HG03139 (cell line): ENCODE measurements around the gene KHDRBS2.

Source experiments
- ATAC-seq: cut with Tn5 transposase; IDR thresholded peaks from one replicate; pipeline ENCODE4 v1.9.1; 2021; ENCODE audit not compliant: unreplicated experiment

Gene KHDRBS2

DNA sequence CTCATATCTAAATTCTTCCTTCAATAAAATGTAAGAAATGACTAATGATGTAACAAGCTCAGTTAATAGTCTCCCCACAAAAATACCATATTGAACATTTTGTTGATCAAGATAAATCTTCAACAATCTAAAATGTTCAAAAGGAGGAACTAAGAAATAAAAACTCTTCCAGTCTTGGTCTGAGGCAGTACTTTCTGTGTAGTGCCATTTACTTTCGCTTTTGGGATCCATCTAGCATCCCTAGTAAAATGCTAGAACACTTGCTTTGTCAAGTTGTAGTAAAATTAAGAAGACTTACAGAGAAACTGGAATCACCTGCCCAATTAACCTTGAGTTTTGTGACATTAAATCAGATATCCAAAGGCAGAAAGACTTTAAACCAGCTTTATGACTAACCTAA, 246.4 kb downstream of the KHDRBS2 start:
- no peak for ATAC-seq

DNA sequence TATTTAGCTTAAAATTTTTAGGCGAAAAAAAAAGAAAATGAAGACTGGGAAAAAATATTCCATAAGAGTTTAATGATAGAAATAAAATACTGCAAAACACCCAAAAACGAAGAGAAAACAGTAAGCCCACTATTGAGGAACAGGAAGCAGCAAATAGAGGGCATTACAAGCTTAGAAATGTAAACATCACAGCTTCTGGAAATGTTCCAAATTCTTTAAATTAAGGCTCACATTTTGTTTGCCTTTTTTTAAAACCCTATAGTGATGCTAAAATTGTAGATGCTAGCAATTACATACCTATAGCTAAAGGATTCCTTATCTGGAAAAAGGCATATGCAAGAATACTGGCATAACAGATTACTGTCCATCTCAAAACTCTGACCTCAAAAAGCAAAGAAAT, 248.6 kb downstream of the KHDRBS2 start:
- ATAC-seq = no peak

DNA sequence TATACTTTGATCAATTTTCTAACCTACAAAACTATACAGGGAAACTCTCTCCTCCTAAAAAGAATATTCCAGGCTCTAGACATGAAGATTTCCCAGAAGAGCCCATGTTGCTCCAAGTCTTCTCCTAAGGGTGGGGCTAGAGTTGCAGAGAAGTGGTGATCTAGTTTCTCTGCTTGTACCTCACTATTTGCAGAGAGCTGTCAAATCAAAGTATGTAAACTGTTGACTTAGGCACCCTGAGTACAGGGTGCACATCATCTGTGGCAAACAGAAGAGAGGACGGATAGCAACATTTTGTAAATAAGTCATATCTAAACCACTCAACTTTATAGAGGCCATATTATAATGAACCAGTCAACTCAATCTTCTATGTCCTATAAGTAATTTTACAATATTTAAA, 250.1 kb downstream of the KHDRBS2 start:
- ATAC-seq = no peak

DNA sequence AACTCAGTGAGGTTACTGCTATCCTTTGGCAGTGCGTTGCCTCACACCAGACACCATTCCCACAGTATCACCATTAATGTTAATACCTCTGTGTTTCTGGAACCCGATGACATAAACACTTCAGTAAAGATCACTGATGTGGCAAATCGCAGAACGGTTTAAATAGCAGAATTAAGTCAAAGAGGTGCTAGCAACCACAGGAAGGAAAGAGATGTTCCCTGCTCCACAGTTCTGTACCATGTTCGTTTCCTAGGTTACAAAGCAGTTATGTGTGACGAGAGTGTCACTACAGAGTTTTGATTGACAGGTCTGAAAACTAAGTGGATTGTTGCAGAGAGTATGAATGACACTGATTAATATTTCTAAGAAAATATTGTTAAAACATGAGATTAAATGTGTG, 272.3 kb downstream of the KHDRBS2 start:
- no peak for ATAC-seq

DNA sequence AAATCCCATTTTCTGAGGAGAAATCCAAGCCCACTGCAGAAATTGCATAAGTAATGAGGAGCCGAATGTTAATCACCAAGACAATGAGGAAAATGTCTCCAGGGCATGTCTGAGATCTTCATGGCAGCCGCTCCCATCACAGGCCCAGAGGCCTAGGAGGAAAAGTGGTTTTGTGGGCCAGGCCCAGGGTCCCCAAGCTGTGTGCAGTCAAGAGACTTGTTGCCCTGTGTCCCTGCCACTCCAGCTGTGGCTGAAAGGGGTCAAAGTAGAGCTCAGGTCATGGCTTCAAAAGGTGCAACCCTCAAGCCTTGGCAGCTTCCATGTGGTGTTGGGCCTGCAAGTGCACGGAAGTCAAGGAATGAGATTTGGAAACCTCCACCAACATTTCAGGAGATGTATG, 276.6 kb downstream of the KHDRBS2 start:
- no peak for ATAC-seq

DNA sequence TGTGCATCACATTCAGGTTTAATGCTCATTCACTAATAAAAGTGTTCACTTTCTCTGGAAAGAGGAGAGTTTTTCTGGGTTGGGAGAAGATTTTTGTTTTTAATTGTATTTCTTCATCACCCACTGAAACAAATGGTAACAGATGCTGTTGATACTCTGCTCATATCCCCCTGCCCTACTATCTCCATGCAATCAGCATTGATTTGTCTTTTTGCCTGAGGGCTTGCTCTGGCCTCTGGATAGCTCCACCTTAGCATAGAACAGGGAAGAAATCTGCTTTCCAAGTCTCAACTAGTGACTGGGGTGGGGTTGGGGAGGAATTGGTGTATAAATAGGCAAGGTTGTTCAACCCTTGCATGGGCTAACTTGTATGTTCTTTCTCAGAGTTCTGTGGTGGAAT, 296.4 kb downstream of the KHDRBS2 start:
- no peak for ATAC-seq

DNA sequence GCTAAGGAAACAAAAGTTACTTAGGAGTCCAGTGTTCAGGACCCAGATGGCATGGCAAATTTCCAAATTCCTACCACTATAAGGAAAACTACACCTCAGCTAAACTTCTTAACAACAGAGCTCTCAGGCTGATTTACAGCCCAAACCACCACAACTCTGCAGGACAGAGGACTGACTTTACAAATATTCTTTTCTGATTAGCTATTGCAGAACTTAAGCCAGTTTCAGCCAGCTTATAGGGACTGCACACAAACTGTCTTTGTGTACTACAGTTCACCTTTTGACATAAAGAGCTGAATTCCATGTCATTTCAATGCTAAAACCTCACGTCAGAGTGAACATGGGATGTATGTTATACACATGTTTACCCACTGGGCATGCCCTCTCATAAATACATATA, 305.4 kb downstream of the KHDRBS2 start:
- ATAC-seq = no peak

DNA sequence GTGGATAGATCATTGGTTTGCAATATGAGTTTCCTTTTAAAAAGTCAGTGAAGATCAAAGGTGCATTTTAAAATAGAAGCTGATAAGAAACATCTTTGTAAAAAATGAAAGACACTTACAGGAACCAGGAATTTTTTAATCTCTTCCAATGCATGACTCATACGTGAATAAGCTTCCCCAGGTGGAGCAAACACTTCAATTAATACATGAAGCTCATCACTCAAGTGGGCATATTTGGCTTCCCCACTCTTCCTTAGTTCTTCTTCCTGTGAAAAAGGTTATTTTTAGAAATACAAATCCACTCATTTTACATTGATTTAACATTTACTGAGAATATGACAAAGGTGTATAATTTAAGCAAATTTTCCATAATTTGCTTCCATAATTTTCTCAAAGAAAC, 308.1 kb downstream of the KHDRBS2 start:
- ATAC-seq = no peak

DNA sequence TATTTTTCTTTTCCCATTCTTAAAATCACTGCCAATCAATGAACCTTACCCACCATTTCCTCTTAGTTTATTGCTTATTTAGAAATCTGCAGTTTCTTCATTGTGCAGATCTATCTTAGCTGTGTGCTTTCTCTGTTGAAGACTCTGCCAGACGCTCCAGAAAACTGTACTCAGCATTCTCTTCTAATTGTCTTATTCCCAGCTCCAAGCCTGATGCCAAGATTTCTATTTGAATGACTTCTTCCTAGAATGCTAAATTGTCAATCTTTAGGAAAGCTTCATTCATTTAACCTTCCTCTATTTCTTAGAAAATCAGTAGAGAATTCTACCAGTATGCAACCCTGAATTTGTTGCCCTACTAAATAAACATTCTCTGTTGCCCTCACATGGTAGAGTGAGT, 308.9 kb downstream of the KHDRBS2 start:
- no peak for ATAC-seq

DNA sequence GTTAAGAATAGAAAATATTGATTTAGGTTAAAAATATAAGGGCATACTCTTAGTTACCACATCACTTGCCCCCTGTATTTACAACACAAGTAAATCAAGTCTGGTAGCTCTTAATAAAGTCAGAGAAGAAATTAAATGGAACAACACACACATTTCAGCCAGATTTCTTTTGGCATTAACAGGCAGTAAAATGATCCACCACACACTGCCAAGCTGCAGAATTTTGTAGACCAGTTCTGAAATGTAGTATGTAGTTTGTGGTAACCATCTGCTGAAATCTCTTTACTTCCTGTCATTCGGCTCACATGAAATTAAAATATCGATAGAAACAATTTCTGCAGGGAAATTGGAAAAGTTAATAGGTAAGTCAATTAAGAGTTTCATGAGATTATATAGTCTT, 326.8 kb downstream of the KHDRBS2 start:
- ATAC-seq = no peak

DNA sequence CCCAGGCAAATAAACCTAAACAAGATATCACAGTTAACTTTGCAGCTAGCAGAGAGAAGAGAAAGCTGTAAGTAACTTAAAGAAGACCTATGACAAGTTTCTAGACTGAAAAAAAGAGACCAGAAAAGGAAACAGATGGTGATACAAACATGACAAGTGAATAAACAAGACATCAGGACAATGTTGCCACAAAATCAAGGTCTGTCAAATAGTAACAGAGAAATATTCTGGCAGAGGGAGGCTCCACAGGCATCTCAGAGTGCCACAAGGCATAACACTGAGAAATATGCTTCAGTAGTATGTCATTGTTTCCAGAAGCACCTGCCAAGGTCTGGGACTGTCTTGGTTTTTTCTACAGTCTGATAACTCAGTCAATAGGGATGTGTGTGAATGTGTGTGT, 332.2 kb downstream of the KHDRBS2 start:
- no peak for ATAC-seq

DNA sequence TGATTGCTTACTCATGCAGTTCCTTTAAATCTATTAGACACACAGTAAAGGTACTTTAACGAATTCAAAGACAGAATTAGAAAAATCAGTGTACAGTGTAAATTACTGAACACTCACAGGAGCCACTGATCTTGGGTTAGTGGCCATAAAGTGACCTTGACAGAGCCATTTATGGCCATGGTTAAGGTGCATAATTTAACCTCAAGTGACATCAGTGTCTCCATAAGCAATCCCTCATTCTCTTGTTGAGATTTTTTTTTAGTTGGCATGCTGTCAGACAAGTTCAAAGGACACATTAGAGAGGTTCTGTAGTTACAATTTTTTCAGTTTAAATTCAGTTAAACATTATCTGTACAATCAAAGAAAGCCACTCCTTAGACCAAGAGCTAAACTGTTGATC, 334.4 kb downstream of the KHDRBS2 start:
- no peak for ATAC-seq

DNA sequence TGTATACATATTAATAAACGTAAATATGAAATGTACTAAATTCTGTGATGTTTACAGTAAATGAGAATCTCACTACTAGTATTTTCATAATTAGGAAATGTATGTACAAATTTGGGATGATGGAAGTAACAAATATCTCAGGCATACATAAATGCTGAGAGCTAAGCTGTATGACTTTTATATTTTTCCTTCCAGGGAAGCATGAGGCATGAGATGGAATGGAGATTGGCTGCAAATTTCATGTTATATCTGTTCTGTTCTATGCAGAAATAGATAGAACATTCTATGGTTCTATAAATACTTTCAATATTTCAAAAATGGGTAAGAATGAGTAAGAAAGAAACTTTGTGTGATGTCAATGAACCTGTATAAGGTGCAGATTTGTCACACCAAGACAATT, 335.2 kb downstream of the KHDRBS2 start:
- no peak for ATAC-seq

DNA sequence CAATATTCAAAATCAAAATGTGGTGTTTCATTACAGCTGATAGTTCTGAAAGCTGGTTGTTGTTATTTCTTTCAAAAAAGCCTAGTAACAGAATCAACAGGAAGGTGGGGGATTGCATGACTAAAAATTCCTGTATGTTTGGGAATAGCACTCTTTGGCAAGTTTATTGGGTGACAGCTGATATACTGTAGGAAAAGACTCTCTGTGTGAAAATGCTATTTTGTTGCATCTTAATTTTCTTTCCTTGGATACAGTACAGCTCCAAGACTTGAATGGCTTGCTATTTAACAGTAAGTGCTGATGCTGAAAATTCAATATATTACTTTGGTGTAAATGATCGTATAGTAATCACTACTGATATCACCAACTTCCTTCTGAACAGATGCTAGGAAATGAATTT, 336.1 kb downstream of the KHDRBS2 start:
- ATAC-seq = no peak

DNA sequence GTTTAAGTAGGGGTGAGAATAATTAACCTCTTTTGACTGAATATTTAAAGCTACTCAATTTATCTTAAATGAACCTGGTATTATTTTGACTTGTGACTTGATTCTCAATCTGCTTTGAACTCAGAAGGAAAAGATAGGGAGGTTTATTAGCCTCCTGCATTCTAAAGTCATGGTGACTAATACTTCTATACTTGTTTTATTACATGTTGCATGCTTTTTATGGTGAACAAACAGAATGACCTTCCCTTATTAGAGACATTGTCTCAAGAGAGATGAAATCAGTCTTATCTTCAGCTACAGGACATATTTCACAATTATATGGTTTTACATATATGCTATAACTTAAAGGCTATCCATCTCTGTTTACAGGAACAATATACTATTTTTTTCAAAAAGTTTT, 336.9 kb downstream of the KHDRBS2 start:
- no peak for ATAC-seq

DNA sequence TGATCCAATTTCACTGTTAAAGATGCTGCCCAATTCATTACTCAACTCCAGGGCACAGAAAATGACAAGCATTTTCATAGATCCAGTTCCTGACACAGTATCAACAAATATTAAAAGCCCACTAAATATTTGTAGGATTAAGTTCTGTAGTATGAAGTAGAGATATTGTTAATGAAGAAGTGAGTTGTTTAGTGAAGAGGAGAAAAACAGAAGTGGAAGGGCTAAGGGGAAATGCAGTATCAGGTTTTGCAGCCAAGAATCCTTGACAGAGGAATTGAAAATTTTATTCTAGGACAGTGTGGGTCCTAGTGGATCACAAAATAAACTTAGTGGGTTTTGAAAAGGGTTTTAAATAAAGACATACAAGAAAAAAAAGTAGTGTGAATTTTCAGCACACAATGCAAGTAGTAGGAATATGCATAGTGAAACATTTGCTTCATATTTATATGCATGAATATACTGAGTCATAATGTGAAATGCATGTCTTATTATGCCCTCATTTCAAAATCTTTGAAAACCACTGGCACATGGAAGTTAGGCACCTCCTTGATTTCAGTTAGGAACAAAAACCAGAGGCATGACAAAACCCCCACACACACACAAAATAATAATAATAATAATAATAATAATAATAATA, 338.6 kb downstream of the KHDRBS2 start:
- no peak for ATAC-seq

DNA sequence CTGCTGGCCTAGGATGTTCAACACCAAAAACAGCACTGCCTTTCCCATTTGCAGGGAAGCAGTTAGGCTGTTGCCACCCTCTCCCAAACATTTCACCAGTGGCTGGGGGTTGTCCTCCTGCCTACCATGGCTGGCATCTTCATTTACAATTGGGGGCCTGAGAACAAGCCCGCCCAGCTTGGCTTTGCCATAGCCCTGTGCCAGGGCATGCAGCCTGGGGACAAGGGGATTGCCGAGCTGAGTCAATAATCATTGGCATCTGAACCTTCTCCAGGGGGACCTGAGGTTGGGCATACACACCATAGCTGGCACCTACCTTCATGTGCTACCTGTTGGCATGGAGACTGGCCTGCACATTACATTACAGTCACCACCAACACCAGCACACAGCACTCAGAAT, 345.1 kb downstream of the KHDRBS2 start:
- no peak for ATAC-seq

DNA sequence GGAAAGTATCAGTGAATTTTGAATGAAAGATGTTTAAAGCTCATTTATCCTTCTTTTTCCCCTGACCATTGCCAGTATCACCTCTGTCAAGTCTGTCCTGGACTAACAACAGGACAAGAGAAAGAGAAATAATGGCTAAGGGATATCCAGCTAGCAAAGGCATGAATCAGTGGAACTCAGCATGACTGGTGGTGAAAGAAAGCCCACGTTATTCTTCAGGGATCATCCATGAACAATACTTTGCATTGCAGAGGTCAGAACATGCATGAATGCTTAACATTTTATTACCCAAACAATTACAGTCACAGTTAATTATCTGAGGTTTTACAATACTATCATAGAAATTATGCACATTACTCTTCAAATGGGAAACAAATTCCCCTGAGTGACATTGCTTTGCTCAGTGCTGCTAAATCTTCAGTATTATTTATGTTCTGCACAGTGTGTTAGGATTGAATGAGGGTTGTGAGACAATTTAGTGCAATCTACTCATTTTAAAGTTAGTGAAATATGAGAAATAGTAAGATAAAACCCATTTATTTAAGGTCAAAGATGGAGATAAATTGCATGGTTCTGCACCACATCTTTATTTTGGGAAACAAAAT, 350.7 kb downstream of the KHDRBS2 start:
- no peak for ATAC-seq

DNA sequence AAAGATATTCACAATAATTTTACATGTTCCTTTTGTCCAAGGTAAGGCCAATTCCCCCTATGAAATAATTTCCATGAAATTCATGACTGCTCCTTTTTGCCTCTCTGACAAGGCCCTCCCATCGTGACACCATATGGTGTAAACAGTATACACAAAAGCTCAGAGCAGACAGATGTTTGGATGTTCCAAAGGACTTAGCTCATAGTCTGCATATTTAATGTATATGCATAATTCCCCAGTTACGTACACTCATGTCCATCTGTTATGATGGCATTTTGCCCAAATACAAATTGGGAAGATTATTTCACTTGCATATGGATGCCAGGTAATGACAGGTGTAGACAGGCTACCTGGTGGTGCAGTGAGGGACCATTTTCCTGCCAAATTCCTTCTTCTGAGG, 376.5 kb downstream of the KHDRBS2 start:
- no peak for ATAC-seq

DNA sequence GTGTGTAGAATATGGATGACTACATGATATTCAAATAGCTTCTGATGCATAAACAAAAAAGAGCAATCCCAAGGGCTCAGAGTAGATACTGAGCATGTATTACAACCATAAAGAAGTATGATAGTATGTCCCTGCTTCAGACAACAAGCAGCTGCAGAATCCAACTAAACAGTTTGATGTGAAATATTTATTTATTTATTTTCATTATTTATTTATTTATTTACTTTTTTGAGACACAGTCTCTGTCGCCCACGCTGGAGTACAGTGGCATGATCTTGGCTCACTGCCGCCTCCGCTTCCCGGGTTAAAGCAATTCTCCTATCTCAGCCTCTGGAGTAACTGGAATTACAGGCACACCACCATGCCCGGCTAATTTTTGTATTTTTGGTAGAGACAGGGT, 384.3 kb downstream of the KHDRBS2 start:
- no peak for ATAC-seq

DNA sequence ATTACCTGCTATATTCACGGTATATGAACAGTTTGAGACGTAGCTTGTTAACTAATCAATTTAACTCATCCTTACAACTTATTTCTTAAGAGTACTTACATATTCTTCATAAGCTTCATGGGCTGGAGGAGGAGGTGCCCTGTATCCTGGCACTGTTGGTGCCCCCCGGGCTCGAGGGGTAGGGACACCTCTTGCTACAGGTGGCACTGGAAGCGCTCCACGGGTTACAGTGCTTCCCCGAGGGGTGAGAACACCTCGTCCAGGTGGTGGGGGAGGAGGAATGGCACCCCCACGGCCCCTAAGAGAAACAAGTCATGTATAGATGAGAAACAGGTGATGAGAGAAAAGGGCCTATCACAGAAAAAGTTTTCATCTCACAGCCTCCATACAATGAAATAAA, 391.5 kb downstream of the KHDRBS2 start:
- no peak for ATAC-seq

DNA sequence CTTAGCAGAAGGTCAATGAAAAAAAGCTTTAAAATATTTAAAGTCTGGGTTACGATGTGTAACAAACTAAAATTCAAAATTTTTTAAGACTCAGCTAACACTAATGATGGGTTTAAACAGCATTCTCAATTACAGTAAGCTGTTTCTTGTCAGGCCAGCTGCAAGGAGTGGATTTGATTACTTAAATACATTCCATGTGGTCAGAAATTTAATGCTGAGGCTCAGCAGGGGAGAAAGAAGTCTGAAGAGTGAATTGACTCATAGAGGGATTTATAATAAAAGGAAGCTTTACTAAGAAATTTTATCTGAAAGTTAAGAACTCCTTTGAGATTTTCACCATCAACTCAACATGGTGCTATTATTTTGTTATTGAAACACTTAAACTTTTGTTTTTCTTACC, 398.6 kb downstream of the KHDRBS2 start:
- ATAC-seq = no peak

DNA sequence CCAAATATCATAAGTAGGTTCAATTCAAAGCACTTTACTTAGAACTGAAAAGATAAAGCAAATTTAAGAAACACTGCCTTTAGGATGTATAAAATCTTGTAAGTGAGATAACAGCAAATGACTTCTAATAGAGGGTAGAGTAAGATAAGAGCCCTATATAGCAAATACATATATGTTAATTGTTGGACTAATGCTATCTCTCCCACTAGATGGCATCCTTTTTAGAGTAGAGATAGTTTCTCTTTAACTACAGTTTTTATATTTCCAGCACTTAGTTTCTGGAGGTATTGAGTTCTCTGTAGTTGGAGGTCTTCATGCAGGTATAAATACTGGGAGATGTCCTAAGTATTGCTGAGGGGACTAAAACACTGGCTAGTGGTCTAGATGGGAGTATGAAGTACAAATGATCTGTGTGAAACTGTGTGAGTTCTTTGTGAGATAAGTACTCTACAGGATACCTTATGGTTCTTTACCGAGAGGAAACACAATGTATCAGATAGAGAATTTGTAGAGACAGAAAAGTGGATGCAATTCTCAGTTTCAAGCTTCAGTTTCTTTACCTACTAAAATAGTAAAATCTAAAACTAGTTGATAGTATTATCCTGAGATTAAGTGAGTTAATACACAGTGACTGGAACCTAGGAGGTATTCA, 399.3 kb downstream of the KHDRBS2 start:
- no peak for ATAC-seq
